ENCODE results near the gene PARN. TPM values are rescaled to one million over a fixed set of nuclear protein-coding genes. Genes with fewer than 3 reads are reported as not detected.

Gene PARN
- total and polyA plus RNA-seq, 2 of the 8 experiments (the other 6 are each of a cell fraction or from before 2014, with no cell fraction given), result 24.5 to 44.6 TPM

- Histone ChIP-seq H4K8ac (ENCODE audit: extremely low read depth, insufficient read depth, low read length) (no peak overlapping the region), H3K18ac (ENCODE audit: extremely low read depth, low read length) (no peak overlapping the region), H2AK5ac (ENCODE audit: low read depth, low read length) (no peak overlapping the region), H3K4ac (replicated peaks; ENCODE audit: insufficient read length, low read depth, low read length) (no peak overlapping the region), H3K56ac (replicated peaks; ENCODE audit: insufficient read length, low read depth, low read length) (no peak overlapping the region), H3K79me1 (ENCODE audit: low read depth, low read length) (no peaks in the 10 kb centered on the region; the same call in 1 of the 2 replicates), H3K14ac (ENCODE audit: insufficient read length) (no peak overlapping the region), H2BK20ac (ENCODE audit: low read length) (no peak overlapping the region), H3K79me2 (ENCODE audit: control insufficient read depth in 1 of 2, insufficient read depth in 2 of 2, low read length in 2 of 2) (no peaks in the 10 kb centered on the region; a peak in 1 of 4 replicates), H3K4me3 (ENCODE audit: extremely low read depth in 1 of 4, insufficient read depth in 2 of 4, low read depth in 3 of 4, low read length in 4 of 4) (no peak overlapping the region), H3K9ac (replicated peaks in 1 of 4; ENCODE audit: extremely low read depth in 1 of 4, low read depth in 3 of 4, low read length in 3 of 4) (no peak overlapping the region), H4K91ac (replicated peaks; ENCODE audit: insufficient read length, low read length) (no peak overlapping the region), H2AFZ (ENCODE audit: low read length) (no peak overlapping the region), H2BK120ac (replicated peaks; ENCODE audit: low read depth, low read length) (no peak overlapping the region), H2BK12ac (ENCODE audit: low read depth, low read length) (no peak overlapping the region), H3K9me3 (ENCODE audit: insufficient read depth in 2 of 2, low read depth in 1 of 2, low read length in 1 of 2) (no peaks in the 10 kb centered on the region), H3K27ac (ENCODE audit: low read depth, low read length) (no peak overlapping the region), H3K23ac (ENCODE audit: insufficient read length) (no peak overlapping the region), H2BK15ac (ENCODE audit: low read length) (no peak overlapping the region), H3K23me2 (ENCODE audit: low read depth, low read length) (no peaks in the 10 kb centered on the region), H3K4me2 (ENCODE audit: insufficient read depth in 1 of 2, low read depth in 2 of 2, low read length in 2 of 2) (no peak overlapping the region), H3K27me3 (replicated peaks in 1 of 4; ENCODE audit: control insufficient read depth in 3 of 4, extremely low read depth in 1 of 4, insufficient read depth in 3 of 4, low read length in 3 of 4) (no peaks in the 10 kb centered on the region), H3K36me3 (ENCODE audit: control insufficient read depth in 2 of 4, insufficient read depth in 4 of 4, low read length in 3 of 4) (no peaks in the 10 kb centered on the region), H3K4me1 (replicated peaks in 1 of 4; ENCODE audit: control insufficient read depth in 3 of 4, insufficient read depth in 4 of 4, low read length in 3 of 4) (peaks cover 4 to 30% (median 18%) of the 10 kb centered on the region in 4 experiments; a peak in 6 of 7 replicates), H4K20me1 (replicated peaks in 1 of 2; ENCODE audit: control insufficient read depth in 1 of 2, insufficient read depth in 2 of 2, low read length in 2 of 2) (no peaks in the 10 kb centered on the region), H4K5ac (ENCODE audit: insufficient read length, low read depth, low read length) (no peak overlapping the region), H2BK5ac (ENCODE audit: low read depth, low read length) (no peak overlapping the region)
- ChIA-PET CTCF (ENCODE audit: partially characterized antibody) (no interaction called here), POLR2A (ENCODE audit: partially characterized antibody) (interaction anchor here (0.6 kb wide), 1 partner anchor 552 kb away, joined by 3 read pairs; no protein-coding TSS in a partner anchor)
- TF ChIP-seq JUND (IDR thresholded peaks at IDR 0.05; ENCODE audit: low read length), result no peak
- no peak for TF ChIP-seq YY1 (IDR thresholded peaks at IDR 0.05; ENCODE audit: low read depth, low read length)
- 96% methylated on average over 2 of the region's 2 CpGs; no CpG with 5 or more reads in 1 of the 2 experiments for WGBS, 2 experiments (ENCODE audit: extremely low coverage in 1 of 2, insufficient coverage in 1 of 2, insufficient read length in 1 of 2, insufficient replicate concordance in 2 of 2, low coverage in 1 of 2, low lambda C conversion rate in 2 of 2, missing lambda C conversion rate in 1 of 2)
- FAIRE-seq, result no peak
- no peak for DNase-seq (ENCODE audit: low read depth in 1 of 2, low spot score in 2 of 2)
These were observed 124.2 kb downstream of the PARN start for GRCh38 chr16:14505846-14506245.
